SK-N-SH treated with all-trans-retinoic acid at 6 μM for 48 hours (cell line): Measurements from ENCODE around the gene SLC25A25.
A peak's percentile ranks its signal among the peaks of the same experiment; 100 is the strongest.

ENCODE experiments used
- ATAC-seq: fragments of 200-7000 bp; cut with Tn5 transposase; 3 replicates; pipeline ENCODE4 v1.9.1; 2020; ENCODE audit warnings: mild to moderate bottlenecking, moderate library complexity
- ESRRG ChIP-seq: fragments of 250-450 bp; sonication (Bioruptor Pico); IDR thresholded peaks from 2 replicates; pipeline ENCODE4 v1.6.1; 2021; ENCODE audit warnings: mild to moderate bottlenecking
- GLIS3 ChIP-seq: fragments of 250-450 bp; sonication (Bioruptor Pico); IDR thresholded peaks from 2 replicates; pipeline ENCODE4 v1.5.0; 2020; ENCODE audit warnings: mild to moderate bottlenecking, moderate library complexity
- ISL1 ChIP-seq: fragments of 250-450 bp; sonication (Bioruptor Pico); IDR thresholded peaks from 2 replicates; pipeline ENCODE4 v2.1.2; 2022; ENCODE audit warnings: mild to moderate bottlenecking, moderate library complexity
- OSR1 ChIP-seq: fragments of 250-450 bp; sonication (Bioruptor Pico); IDR thresholded peaks from 2 replicates; pipeline ENCODE4 v1.8.0; 2022; ENCODE audit warnings: moderate library complexity, mild to moderate bottlenecking, inconsistent platforms
- PPARA ChIP-seq: fragments of 250-450 bp; sonication (Bioruptor Pico); IDR thresholded peaks from 2 replicates; pipeline ENCODE4 v1.5.0; 2020; ENCODE audit warnings: mild to moderate bottlenecking, borderline replicate concordance
- RARB ChIP-seq: fragments of 250-450 bp; sonication (Bioruptor Pico); IDR thresholded peaks from 2 replicates; pipeline ENCODE4 v1.8.0; 2021; ENCODE audit warnings: mild to moderate bottlenecking, moderate library complexity
- SNAI2 ChIP-seq: fragments of 250-450 bp; sonication (Bioruptor Pico); IDR thresholded peaks from 2 replicates; pipeline ENCODE4 v1.5.0; 2020; ENCODE audit warnings: mild to moderate bottlenecking, moderate library complexity
- TCF4 ChIP-seq: fragments of 250-450 bp; sonication (Bioruptor Pico); IDR thresholded peaks from 2 replicates; pipeline ENCODE4 v1.8.0; 2021; ENCODE audit warnings: mild to moderate bottlenecking, moderate library complexity, borderline replicate concordance
- TOX ChIP-seq: fragments of 250-450 bp; sonication (Bioruptor Pico); IDR thresholded peaks from 2 replicates; pipeline ENCODE4 v1.8.0; 2021; ENCODE audit warnings: mild to moderate bottlenecking, moderate library complexity, borderline replicate concordance
- ZC3H10 ChIP-seq: fragments of 250-450 bp; sonication (Bioruptor Pico); IDR thresholded peaks from 2 replicates; pipeline ENCODE4 v1.5.1; 2021; ENCODE audit warnings: mild to moderate bottlenecking, moderate library complexity
- ZFP3 ChIP-seq: fragments of 250-450 bp; sonication (Bioruptor Pico); IDR thresholded peaks from 2 replicates; pipeline ENCODE4 v1.5.0; 2020; ENCODE audit warnings: mild to moderate bottlenecking, moderate library complexity
- ZFP30 ChIP-seq: fragments of 450-650 bp; formaldehyde crosslinking; IDR thresholded peaks from 2 replicates; pipeline ENCODE4 v1.5.0; 2022; ENCODE audit warnings: mild to moderate bottlenecking, moderate library complexity
- ZNF565 ChIP-seq: fragments of 450-650 bp; formaldehyde crosslinking; conservative IDR thresholded peaks from 2 replicates; pipeline ENCODE4 v1.5.0; 2020; ENCODE audit warnings: low read depth, mild to moderate bottlenecking, moderate library complexity
- ZNF70 ChIP-seq: fragments of 450-650 bp; formaldehyde crosslinking; IDR thresholded peaks from 2 replicates; pipeline ENCODE4 v1.5.0; 2020; ENCODE audit warnings: mild to moderate bottlenecking, moderate library complexity
- ZNF8 ChIP-seq: fragments of 450-650 bp; formaldehyde crosslinking; IDR thresholded peaks from 2 replicates; pipeline ENCODE4 v1.5.0; 2020; ENCODE audit warnings: mild to moderate bottlenecking, moderate library complexity
- TF ChIP-seq, protein P1 (sequence below): fragments of 250-450 bp; sonication (Bioruptor Pico); IDR thresholded peaks from 2 replicates; pipeline ENCODE4 v1.5.1; 2021; ENCODE audit warnings: mild to moderate bottlenecking, moderate library complexity
- TF ChIP-seq, protein P2 (sequence below): fragments of 250-450 bp; sonication (Bioruptor Pico); IDR thresholded peaks from 2 replicates; pipeline ENCODE4 v1.5.0; 2020; ENCODE audit warnings: mild to moderate bottlenecking, moderate library complexity
- TF ChIP-seq, protein P3 (sequence below): fragments of 250-450 bp; sonication (Bioruptor Pico); IDR thresholded peaks from 2 replicates; pipeline ENCODE4 v1.8.0; 2020; ENCODE audit warnings: mild to moderate bottlenecking, moderate library complexity, borderline replicate concordance
- TF ChIP-seq, protein P4 (sequence below): fragments of 250-450 bp; sonication (Bioruptor Pico); IDR thresholded peaks from 2 replicates; pipeline ENCODE4 v1.5.1; 2020; ENCODE audit warnings: low read depth, mild to moderate bottlenecking, moderate library complexity
- TF ChIP-seq, protein P5 (sequence below): fragments of 250-450 bp; sonication (Bioruptor Pico); IDR thresholded peaks from 2 replicates; pipeline ENCODE4 v1.8.0; 2021; ENCODE audit warnings: low read depth, mild to moderate bottlenecking, moderate library complexity, borderline replicate concordance

Gene SLC25A25

DNA sequence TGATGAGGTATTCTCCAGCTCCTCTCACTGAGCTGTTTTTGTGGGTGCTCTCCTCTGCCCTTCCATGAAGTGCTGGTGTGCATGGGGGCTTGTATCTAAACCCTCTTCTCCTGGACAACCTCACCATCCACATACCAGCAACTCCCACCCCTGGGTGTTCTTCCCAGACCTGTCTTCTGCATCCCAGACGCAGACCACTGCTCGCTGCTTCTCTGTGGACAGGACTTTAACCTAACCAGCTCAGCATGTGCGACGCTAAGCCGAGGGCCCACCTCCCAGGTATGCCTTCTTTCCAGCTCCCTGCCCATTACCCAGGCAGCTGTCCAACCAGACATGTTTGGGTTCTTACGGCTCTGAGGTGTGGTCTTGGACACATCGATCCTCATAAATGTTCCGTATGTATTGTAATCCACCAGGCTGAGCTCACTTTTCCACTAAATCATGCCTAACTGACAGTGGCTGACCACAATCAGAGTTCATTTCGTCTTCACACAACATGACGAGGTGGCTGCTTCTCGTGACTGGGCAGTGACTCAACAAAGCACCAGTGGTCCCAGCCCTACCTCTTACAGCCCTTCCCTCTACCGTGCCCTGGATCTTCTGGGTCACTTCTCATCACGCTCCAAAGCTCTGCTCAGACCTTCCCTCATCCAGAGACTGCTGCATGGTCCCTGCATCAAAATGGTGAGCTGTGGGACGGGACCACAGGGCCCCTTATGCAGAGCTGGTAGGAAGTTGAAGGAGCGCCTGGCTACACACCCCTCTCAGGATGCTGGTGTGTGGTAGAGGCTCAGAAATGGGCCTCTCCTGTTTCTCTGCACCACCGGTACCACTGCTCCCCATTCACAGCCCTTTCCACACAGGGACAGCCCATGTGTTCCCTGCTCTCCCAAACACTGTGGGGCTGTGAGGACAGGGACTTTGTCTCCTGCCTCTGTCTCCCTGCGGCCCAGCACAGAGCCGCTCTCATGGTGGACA lies 69.1 kb downstream of the SLC25A25 start:
- ATAC-seq = peak; percentile 66

DNA sequence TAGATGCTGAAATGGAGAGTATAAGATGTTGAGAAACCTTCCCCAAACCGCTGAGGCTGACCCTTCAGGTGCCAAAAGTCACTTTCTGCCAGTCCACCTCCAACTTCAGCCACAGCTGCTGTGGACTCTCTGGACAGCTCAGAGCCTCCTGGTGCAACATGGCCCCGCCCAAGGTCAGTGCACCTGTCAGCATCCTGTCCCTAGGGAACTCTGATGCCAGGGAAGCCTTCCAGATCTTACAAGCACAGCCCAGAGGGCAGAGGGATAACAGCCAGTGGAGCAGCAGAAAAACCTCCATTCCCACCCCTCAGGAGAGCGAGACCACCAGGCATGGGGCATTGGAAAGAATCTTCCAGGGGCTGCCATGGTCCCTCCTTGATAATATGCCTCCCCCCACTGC lies 70.0 kb downstream of the SLC25A25 start:
- no peak; the same call in 2 of the 3 replicates for ATAC-seq

More for the DNA sequence above, 69.1 kb downstream of the SLC25A25 start:
- TF ChIP-seq PPARA (CRISPR knock-in tag) (no peak), ZC3H10 (CRISPR knock-in tag) (no peak), OSR1 (no peak), ZNF565 (no peak), ZNF8 (CRISPR knock-in tag) (no peak), TCF4 (CRISPR knock-in tag) (no peak), ISL1 (CRISPR knock-in tag) (no peak), ESRRG (CRISPR knock-in tag) (no peak), ZFP30 (CRISPR knock-in tag) (no peak)
- TF ChIP-seq, all 23 proteins: peak for 0

More for the DNA sequence above, 70.0 kb downstream of the SLC25A25 start:
- TF ChIP-seq, protein P1, sequence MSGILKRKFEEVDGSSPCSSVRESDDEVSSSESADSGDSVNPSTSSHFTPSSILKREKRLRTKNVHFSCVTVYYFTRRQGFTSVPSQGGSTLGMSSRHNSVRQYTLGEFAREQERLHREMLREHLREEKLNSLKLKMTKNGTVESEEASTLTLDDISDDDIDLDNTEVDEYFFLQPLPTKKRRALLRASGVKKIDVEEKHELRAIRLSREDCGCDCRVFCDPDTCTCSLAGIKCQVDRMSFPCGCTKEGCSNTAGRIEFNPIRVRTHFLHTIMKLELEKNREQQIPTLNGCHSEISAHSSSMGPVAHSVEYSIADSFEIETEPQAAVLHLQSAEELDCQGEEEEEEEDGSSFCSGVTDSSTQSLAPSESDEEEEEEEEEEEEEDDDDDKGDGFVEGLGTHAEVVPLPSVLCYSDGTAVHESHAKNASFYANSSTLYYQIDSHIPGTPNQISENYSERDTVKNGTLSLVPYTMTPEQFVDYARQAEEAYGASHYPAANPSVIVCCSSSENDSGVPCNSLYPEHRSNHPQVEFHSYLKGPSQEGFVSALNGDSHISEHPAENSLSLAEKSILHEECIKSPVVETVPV (CRISPR knock-in tag) = no peak
- TF ChIP-seq GLIS3 (CRISPR knock-in tag) (no peak), ZFP3 (CRISPR knock-in tag) (no peak), ZNF8 (CRISPR knock-in tag) (no peak), ISL1 (CRISPR knock-in tag) (no peak), ZNF565 (no peak), OSR1 (no peak), ESRRG (CRISPR knock-in tag) (no peak), SNAI2 (no peak), ZFP30 (CRISPR knock-in tag) (no peak), ZC3H10 (CRISPR knock-in tag) (no peak), TCF4 (CRISPR knock-in tag) (no peak), ZNF70 (no peak), TOX (CRISPR knock-in tag) (no peak), RARB (CRISPR knock-in tag) (no peak), PPARA (CRISPR knock-in tag) (no peak)
- TF ChIP-seq, protein P2, sequence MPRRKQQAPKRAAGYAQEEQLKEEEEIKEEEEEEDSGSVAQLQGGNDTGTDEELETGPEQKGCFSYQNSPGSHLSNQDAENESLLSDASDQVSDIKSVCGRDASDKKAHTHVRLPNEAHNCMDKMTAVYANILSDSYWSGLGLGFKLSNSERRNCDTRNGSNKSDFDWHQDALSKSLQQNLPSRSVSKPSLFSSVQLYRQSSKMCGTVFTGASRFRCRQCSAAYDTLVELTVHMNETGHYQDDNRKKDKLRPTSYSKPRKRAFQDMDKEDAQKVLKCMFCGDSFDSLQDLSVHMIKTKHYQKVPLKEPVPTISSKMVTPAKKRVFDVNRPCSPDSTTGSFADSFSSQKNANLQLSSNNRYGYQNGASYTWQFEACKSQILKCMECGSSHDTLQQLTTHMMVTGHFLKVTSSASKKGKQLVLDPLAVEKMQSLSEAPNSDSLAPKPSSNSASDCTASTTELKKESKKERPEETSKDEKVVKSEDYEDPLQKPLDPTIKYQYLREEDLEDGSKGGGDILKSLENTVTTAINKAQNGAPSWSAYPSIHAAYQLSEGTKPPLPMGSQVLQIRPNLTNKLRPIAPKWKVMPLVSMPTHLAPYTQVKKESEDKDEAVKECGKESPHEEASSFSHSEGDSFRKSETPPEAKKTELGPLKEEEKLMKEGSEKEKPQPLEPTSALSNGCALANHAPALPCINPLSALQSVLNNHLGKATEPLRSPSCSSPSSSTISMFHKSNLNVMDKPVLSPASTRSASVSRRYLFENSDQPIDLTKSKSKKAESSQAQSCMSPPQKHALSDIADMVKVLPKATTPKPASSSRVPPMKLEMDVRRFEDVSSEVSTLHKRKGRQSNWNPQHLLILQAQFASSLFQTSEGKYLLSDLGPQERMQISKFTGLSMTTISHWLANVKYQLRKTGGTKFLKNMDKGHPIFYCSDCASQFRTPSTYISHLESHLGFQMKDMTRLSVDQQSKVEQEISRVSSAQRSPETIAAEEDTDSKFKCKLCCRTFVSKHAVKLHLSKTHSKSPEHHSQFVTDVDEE (CRISPR knock-in tag) = no peak
- TF ChIP-seq, protein P3, sequence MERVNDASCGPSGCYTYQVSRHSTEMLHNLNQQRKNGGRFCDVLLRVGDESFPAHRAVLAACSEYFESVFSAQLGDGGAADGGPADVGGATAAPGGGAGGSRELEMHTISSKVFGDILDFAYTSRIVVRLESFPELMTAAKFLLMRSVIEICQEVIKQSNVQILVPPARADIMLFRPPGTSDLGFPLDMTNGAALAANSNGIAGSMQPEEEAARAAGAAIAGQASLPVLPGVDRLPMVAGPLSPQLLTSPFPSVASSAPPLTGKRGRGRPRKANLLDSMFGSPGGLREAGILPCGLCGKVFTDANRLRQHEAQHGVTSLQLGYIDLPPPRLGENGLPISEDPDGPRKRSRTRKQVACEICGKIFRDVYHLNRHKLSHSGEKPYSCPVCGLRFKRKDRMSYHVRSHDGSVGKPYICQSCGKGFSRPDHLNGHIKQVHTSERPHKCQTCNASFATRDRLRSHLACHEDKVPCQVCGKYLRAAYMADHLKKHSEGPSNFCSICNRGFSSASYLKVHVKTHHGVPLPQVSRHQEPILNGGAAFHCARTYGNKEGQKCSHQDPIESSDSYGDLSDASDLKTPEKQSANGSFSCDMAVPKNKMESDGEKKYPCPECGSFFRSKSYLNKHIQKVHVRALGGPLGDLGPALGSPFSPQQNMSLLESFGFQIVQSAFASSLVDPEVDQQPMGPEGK (CRISPR knock-in tag) = no peak
- TF ChIP-seq, protein P4, sequence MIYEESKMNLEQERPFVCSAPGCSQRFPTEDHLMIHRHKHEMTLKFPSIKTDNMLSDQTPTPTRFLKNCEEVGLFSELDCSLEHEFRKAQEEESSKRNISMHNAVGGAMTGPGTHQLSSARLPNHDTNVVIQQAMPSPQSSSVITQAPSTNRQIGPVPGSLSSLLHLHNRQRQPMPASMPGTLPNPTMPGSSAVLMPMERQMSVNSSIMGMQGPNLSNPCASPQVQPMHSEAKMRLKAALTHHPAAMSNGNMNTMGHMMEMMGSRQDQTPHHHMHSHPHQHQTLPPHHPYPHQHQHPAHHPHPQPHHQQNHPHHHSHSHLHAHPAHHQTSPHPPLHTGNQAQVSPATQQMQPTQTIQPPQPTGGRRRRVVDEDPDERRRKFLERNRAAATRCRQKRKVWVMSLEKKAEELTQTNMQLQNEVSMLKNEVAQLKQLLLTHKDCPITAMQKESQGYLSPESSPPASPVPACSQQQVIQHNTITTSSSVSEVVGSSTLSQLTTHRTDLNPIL (CRISPR knock-in tag) = no peak
- TF ChIP-seq, protein P5, sequence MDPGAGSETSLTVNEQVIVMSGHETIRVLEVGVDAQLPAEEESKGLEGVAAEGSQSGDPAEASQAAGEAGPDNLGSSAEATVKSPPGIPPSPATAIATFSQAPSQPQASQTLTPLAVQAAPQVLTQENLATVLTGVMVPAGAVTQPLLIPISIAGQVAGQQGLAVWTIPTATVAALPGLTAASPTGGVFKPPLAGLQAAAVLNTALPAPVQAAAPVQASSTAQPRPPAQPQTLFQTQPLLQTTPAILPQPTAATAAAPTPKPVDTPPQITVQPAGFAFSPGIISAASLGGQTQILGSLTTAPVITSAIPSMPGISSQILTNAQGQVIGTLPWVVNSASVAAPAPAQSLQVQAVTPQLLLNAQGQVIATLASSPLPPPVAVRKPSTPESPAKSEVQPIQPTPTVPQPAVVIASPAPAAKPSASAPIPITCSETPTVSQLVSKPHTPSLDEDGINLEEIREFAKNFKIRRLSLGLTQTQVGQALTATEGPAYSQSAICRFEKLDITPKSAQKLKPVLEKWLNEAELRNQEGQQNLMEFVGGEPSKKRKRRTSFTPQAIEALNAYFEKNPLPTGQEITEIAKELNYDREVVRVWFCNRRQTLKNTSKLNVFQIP = no peak
- TF ChIP-seq, all 23 proteins: peak for 0
